Measurements from ENCODE around the gene RIPOR1. TPM values are rescaled to one million over a fixed set of nuclear protein-coding genes. Genes with fewer than 3 reads are reported as not detected.
A peak's percentile ranks its signal among the peaks of the same experiment; 100 is the strongest.

Gene RIPOR1
- total and polyA plus RNA-seq, 2 of the 4 experiments (the other 2 are of a cell fraction): 9.5 to 41.3 TPM

DNA sequence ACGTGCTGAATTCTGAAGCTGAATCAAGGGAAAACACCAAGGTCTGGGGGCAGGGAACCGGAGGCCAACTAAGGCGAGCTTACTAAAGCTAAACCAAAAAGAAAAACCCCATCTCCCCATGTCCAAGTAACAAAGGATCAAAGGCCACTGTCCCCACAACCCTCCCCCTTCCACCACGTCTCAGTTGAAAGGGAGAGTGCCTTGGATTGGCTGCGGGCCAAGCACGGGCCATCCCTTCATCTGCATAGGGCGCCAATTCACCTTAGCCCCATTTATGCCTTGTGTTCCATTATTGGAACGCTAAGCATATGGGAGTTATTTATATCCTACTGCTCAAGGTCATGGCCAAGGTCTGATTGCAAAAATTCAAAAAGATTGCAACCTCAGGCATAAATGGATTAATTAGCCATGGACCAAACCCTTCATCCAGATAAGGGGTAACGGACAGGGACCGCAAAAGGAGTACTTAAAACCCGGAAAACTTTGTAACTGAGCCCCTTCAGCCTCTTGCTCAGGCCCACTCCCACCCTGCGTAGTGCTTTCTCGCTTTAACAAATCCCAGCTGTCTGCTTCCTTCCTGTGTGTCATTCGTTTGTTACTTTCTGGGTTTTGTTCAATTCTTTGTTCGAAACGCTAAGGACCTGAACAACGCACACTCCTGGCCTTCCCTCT is 46.9 kb upstream of the RIPOR1 start:
- peak; percentile 3 for ATAC-seq (ENCODE audit: low read depth)
- POLR2A ChIA-PET (ENCODE audit: unreplicated experiment): no interaction called here
- BruUV-seq (replicated peaks): no TSS peak

More for the DNA sequence above, 46.9 kb upstream of the RIPOR1 start:
- H2BK120ac ChIP-seq (ENCODE audit: low read depth, low read length): peak overlapping the region; percentile 9; the same call in 1 of the 2 replicates
- H2AK9ac ChIP-seq (replicated peaks; ENCODE audit: low read depth, low read length, poor library complexity): peak overlapping the region; percentile 5
- peak overlapping the region; percentile 83 for H2AK5ac ChIP-seq (ENCODE audit: low read depth, low read length)
- H4K91ac ChIP-seq (ENCODE audit: insufficient read depth, low read depth, low read length): peak overlapping the region; percentile 43
- H3K9me3 ChIP-seq (ENCODE audit: control insufficient read depth, insufficient read depth, low read length): no peaks in the 10 kb centered on the region
- CTCF ChIA-PET: interaction anchor here (0.5 to 3.4 kb wide), 7 partner anchors 9 to 242 kb away, joined by 3 to 14 read pairs (median 8); partner anchors contain the start of gene CTCF
- H3K9me1 ChIP-seq (ENCODE audit: insufficient read depth, low read length): no peaks in the 10 kb centered on the region; the same call in 1 of the 2 replicates
- peak overlapping the region; percentile 47 for H2BK5ac ChIP-seq (ENCODE audit: low read depth, low read length, poor library complexity, severe bottlenecking)
- peak overlapping the region; percentile 53 for H3K4ac ChIP-seq (ENCODE audit: low read depth, low read length)
- no peak overlapping the region for H2BK20ac ChIP-seq (ENCODE audit: low read depth, low read length)
- H3K79me1 ChIP-seq (ENCODE audit: low read depth in 1 of 2, low read length in 2 of 2): peaks cover 12 to 57% of the 10 kb centered on the region in 2 experiments; a peak in 3 of 4 replicates
- peak overlapping the region; percentile 81 for H3K4me2 ChIP-seq (ENCODE audit: low read depth, low read length)
- H3K14ac ChIP-seq (replicated peaks; ENCODE audit: low read depth, low read length): peak overlapping the region; percentile 24
- peak overlapping the region; percentile 74 for H3K27ac ChIP-seq (ENCODE audit: insufficient read depth, low read length)
- H3K18ac ChIP-seq (ENCODE audit: low read depth, low read length): peak overlapping the region; percentile 40
- in situ Hi-C loops (cut with MboI; ENCODE audit: low sequenced_read_pairs): no loop called here
- peak; percentile 36; the same call in 1 of the 2 replicates for TF ChIP-seq BHLHE40 (IDR thresholded peaks at IDR 0.05; ENCODE audit: low read depth, low read length)
- no peak for TF ChIP-seq CEBPB (IDR thresholded peaks at IDR 0.05; ENCODE audit: low read depth, low read length)
- peak overlapping the region; percentile 30 for H3K56ac ChIP-seq (ENCODE audit: extremely low read depth, insufficient read depth, low read length)
- H2BK15ac ChIP-seq (ENCODE audit: low read depth, low read length): peak overlapping the region; percentile 1; the same call in 1 of the 3 replicates
- WGBS, 2 experiments (ENCODE audit: extremely low coverage in 2 of 2, insufficient read length in 1 of 2): 27% methylated on average over 7 of the region's 17 CpGs; no CpG with 5 or more reads in 1 of the 2 experiments
- H3K23ac ChIP-seq (ENCODE audit: low read depth, low read length): peak overlapping the region; percentile 7; the same call in 1 of the 2 replicates
- H3K4me3 ChIP-seq (ENCODE audit: insufficient read depth, low read depth, low read length): peak overlapping the region; percentile 52
- H4K5ac ChIP-seq (ENCODE audit: low read depth, low read length): peak overlapping the region; percentile 76
- dilution Hi-C loops (cut with HindIII; ENCODE audit: low sequenced_read_pairs, unreplicated experiment): no loop called here
- H3K4me1 ChIP-seq (ENCODE audit: control insufficient read depth, insufficient read depth, low read length): peaks cover 14% of the 10 kb centered on the region
- H4K8ac ChIP-seq (ENCODE audit: low read depth in 2 of 2, low read length in 2 of 2): peak overlapping the region; percentile 70 to 95
- intact Hi-C loops (cut with micrococcal nuclease): loop anchor here (1.0 kb wide), 1 partner anchor 33 kb away; no protein-coding TSS in a partner anchor
- peak; percentile 43 for DNase-seq
- H3K36me3 ChIP-seq (ENCODE audit: control insufficient read depth, insufficient read depth, low read length): no peaks in the 10 kb centered on the region
- H3K27me3 ChIP-seq (ENCODE audit: control insufficient read depth, insufficient read depth, low read length): no peaks in the 10 kb centered on the region
- peak overlapping the region; percentile 96 for H2AFZ ChIP-seq (replicated peaks; ENCODE audit: low read length, poor library complexity)
- peaks cover 20% of the 10 kb centered on the region for H4K20me1 ChIP-seq (ENCODE audit: insufficient read depth, low read length)
- H3K9ac ChIP-seq (ENCODE audit: low read depth, low read length): peak overlapping the region; percentile 71

Measured in IMR-90 (cell line).